Activated naive CD8-positive, alpha-beta T cell treated with anti-CD3 and anti-CD28 coated beads, Interleukin-2, amount 10 ng/mL, durations not matched to agents 7 days and 5 days (primary cell): ENCODE measurements around the gene SSBP4. TPM values are rescaled to one million over a fixed set of nuclear protein-coding genes. Genes with fewer than 3 reads are reported as not detected.

Experiments used
- ATAC-seq: fragments of 150-1000 bp; cut with Tn5 transposase; one replicate; pipeline ENCODE4 v1.10.0; 2021; ENCODE audit warnings: low read depth, moderate library complexity
- POLR2A ChIA-PET: fragments of 350-600 bp; sonication (Branson Sonifier 250); formaldehyde crosslinking; loops from one replicate; lab custom pipeline; 2021; ENCODE audit warnings: antibody characterized with exemption; lab: Charles Lee
- DNase-seq: peaks from one replicate; pipeline ENCODE4 v3.0.0; 2021
- H3K27ac Mint-ChIP-seq: one replicate; pipeline ENCODE4 v1.8.0; 2022; ENCODE audit warnings: mild to moderate bottlenecking, mixed read lengths
- H3K27me3 Mint-ChIP-seq: one replicate; pipeline ENCODE4 v1.8.0; 2022; ENCODE audit warnings: mild to moderate bottlenecking, moderate library complexity, mixed read lengths
- H3K36me3 Mint-ChIP-seq: one replicate; pipeline ENCODE4 v1.8.0; 2021; ENCODE audit warnings: mild to moderate bottlenecking, mixed read lengths
- H3K4me1 Mint-ChIP-seq: one replicate; pipeline ENCODE4 v1.8.0; 2021; ENCODE audit warnings: mixed read lengths
- H3K4me3 Mint-ChIP-seq: one replicate; pipeline ENCODE4 v1.8.0; 2022; ENCODE audit warnings: mild to moderate bottlenecking, moderate library complexity, mixed read lengths
- H3K9me3 Mint-ChIP-seq: one replicate; pipeline ENCODE4 v1.8.0; 2021; ENCODE audit warnings: mixed read lengths
- microRNA-seq: library from miRNA; unstranded; fragments of <30 nt; microRNA quantifications from one replicate; pipeline ENCODE4 v1.2.0, GENCODE V29; 2022
- total RNA-seq, 2 experiments: library from RNA; stranded (reverse); gene quantifications; one replicate each; pipeline ENCODE4 v1.2.3, GENCODE V29; 2021

The SSBP4 gene
- total RNA-seq, 2 experiments from 2014 or later: 152 to 158 TPM

DNA sequence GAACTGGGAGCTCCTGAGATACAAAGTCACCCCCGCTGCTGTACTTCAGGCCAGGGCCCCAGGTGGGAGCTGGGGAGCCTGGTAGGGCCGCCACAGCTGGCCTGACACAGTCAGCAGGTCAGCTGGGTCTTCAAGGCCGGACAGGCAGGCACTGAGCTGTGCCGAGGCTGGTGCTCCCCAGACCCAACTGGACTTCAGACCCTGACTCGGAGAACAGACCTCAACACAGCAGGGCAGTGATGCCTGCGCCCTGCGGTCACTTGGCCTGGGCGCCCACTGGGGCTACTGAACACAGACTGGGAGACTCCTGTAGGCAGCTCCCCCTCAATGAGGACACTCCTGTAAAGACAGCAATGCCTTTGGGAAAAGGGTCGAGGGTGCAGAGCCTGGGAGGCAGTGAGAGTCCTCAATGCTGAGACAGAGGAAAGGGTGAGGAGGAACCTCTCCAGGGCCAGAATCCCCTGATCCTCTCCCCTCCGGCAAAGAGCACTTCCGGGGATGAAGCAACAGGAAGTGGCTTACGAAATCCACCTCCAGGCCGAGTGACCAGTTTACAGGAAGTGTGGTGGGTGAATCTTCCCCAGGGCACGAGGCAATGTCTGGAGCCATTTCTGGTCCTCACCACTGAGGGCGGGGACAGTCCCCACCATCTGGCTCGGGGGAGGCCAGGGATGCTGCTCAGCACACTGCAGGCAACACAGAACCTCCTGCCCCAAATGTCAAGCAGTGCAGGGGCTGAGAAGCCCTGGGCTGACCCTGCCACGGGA, 59.5 kb downstream of the SSBP4 start:
- Mint-ChIP-seq H3K27me3 (no peaks in the 10 kb centered on the region), H3K4me1 (peaks cover 61% of the 10 kb centered on the region), H3K36me3 (no peaks in the 10 kb centered on the region), H3K4me3 (peak overlapping the region; percentile 54), H3K27ac (peak overlapping the region; percentile 70), H3K9me3 (no peaks in the 10 kb centered on the region)
- POLR2A ChIA-PET: interaction anchor here (0.6 to 1.2 kb wide), 3 partner anchors 21 to 109 kb away, joined by 3 to 4 read pairs (median 3); partner anchors contain the start of genes REX1BD and UBA52
- DNase-seq: peak; percentile 59
- ATAC-seq: peak; percentile 76

DNA sequence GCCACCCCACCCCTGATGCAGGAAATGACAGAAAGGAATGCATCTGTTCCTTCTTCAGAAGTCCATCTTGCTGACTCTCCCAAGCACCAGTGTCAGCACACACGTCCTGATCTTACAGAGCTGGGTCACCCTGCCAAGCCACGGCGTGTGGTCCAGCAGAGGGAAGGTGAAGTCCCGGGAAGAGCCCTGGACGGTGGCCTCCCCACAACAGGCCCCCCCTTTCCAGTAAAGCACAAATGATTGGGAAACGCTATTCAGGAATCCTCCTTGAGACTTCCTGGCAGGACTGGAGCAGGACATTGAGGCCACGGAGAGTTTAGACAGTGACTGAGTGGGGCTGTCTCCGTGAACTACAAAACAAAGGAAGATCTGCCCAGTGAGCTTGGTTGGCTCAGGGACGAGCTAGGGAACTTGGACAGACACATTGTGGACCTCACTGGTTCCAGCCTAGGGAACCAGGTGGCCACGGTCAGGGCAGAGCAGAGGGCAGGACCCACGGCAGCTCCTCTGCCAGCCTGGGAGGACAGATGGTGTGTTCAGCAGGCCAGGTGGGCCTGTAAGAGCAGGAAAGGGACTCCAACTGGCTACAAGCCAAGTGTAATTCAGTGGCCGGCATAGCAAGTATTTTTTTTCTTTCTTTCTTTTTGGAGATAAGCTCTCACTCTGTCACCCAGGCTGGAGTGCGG, 61.0 kb downstream of the SSBP4 start:
- H3K36me3 Mint-ChIP-seq: no peaks in the 10 kb centered on the region
- DNase-seq: no peak
- H3K27me3 Mint-ChIP-seq: no peaks in the 10 kb centered on the region
- no peak for ATAC-seq
- peak overlapping the region; percentile 11 for H3K4me3 Mint-ChIP-seq
- peak overlapping the region; percentile 67 for H3K27ac Mint-ChIP-seq
- no peaks in the 10 kb centered on the region for H3K9me3 Mint-ChIP-seq
- POLR2A ChIA-PET: interaction anchor here (0.9 kb wide), 1 partner anchor 63 kb away, joined by 3 read pairs; no protein-coding TSS in a partner anchor
- H3K4me1 Mint-ChIP-seq: peaks cover 58% of the 10 kb centered on the region

GRCh38 chr19:18481505-18482222, 62.5 kb downstream of the SSBP4 start:
- POLR2A ChIA-PET: interaction anchor here (0.6 to 0.9 kb wide), 4 partner anchors 21 to 91 kb away, joined by 3 to 7 read pairs (median 4); no protein-coding TSS in a partner anchor
- no peaks in the 10 kb centered on the region for H3K9me3 Mint-ChIP-seq
- DNase-seq (no peak), ATAC-seq (no peak)
- H3K27ac Mint-ChIP-seq: peak overlapping the region; percentile 11
- H3K36me3 Mint-ChIP-seq: no peaks in the 10 kb centered on the region
- peaks cover 53% of the 10 kb centered on the region for H3K4me1 Mint-ChIP-seq
- H3K4me3 Mint-ChIP-seq: no peak overlapping the region
- no peaks in the 10 kb centered on the region for H3K27me3 Mint-ChIP-seq

GRCh38 chr19:18483119-18483890, 64.1 kb downstream of the SSBP4 start:
- ATAC-seq (no peak), DNase-seq (no peak)
- H3K9me3 Mint-ChIP-seq: no peaks in the 10 kb centered on the region
- no peak overlapping the region for H3K4me3 Mint-ChIP-seq
- H3K27me3 Mint-ChIP-seq: no peaks in the 10 kb centered on the region
- H3K36me3 Mint-ChIP-seq: no peaks in the 10 kb centered on the region
- peaks cover 45% of the 10 kb centered on the region for H3K4me1 Mint-ChIP-seq
- POLR2A ChIA-PET: no interaction called here
- H3K27ac Mint-ChIP-seq: no peak overlapping the region

Small RNAs within 50 kb of the gene (microRNA-seq; reads per million reads assigned to microRNA genes)
- not detected for gene MIR3189

Other genes with a start within 250 kb of the SSBP4 start
- gene IFI30, start 245.6 kb upstream of the SSBP4 start, total RNA-seq: 10 to 100 TPM; 78.8 to 80.8 TPM
- gene MPV17L2, start 226.2 kb upstream of the SSBP4 start, total RNA-seq: 1 to 10 TPM; 5.8 to 6.5 TPM
- gene RAB3A, start 215.4 kb upstream of the SSBP4 start, total RNA-seq: 1 to 10 TPM; 3.0 to 6.1 TPM
- gene PDE4C, start 193.0 kb upstream of the SSBP4 start, total RNA-seq: under 1 TPM in 1 of 2 experiments, not detected in 1; 0.65 TPM
- gene IQCN, start 144.9 kb upstream of the SSBP4 start, total RNA-seq: 1 to 10 TPM; 5.0 to 5.2 TPM
- 100 to 1,000 TPM; 366 to 394 TPM for gene JUND, start 137.8 kb upstream of the SSBP4 start, total RNA-seq
- gene LSM4, start 96.3 kb upstream of the SSBP4 start, total RNA-seq: 100 to 1,000 TPM; 151 to 157 TPM
- gene PGPEP1, start 78.8 kb upstream of the SSBP4 start, total RNA-seq: 10 to 100 TPM; 41.3 to 45.7 TPM
- under 1 TPM; 0.34 to 0.75 TPM for gene GDF15, start 33.2 kb upstream of the SSBP4 start, total RNA-seq
- gene LRRC25, start 21.8 kb upstream of the SSBP4 start, total RNA-seq: 1 to 10 TPM; 1.2 to 1.6 TPM
- gene ISYNA1, start 18.7 kb downstream of the SSBP4 start, total RNA-seq: 10 to 100 TPM; 39.6 to 43.4 TPM
- 10 to 100 TPM; 28.5 to 31.2 TPM for gene ELL, start 102.7 kb downstream of the SSBP4 start, total RNA-seq
- gene FKBP8, start 124.2 kb downstream of the SSBP4 start, total RNA-seq: 100 to 1,000 TPM; 261 to 275 TPM
- 100 to 1,000 TPM in 1 of 2 experiments, 10 to 100 TPM in 1; 96.7 to 105 TPM for gene KXD1, start 138.5 kb downstream of the SSBP4 start, total RNA-seq
- 1,000 to 10,000 TPM; 1,538 to 1,547 TPM for gene UBA52, start 152.5 kb downstream of the SSBP4 start, total RNA-seq
- gene REX1BD, start 169.4 kb downstream of the SSBP4 start, total RNA-seq: 100 to 1,000 TPM; 105 to 109 TPM
- gene CRLF1, start 187.4 kb downstream of the SSBP4 start, total RNA-seq: not detected
- gene TMEM59L, start 193.5 kb downstream of the SSBP4 start, total RNA-seq: under 1 TPM in 1 of 2 experiments, not detected in 1; 0.19 TPM
- gene KLHL26, start 217.6 kb downstream of the SSBP4 start, total RNA-seq: 10 to 100 TPM; 13.6 to 14.3 TPM